Peyer's patch (tissue), 4 donors: ENCODE data around the gene UQCRHL. TPM values are rescaled to one million over a fixed set of nuclear protein-coding genes. Genes with fewer than 3 reads are reported as not detected.

Experiments
- DNase-seq, 3 donors: peaks; one replicate each; pipeline ENCODE4 v3.0.0-alpha.2; 2017 to 2019
- H3K27ac ChIP-seq, 4 donors: fragments of 200-600 bp; sonication (generic); one replicate each; pipeline ENCODE4 v1.5.1; 2016 to 2019
- H3K27me3 ChIP-seq, 2 donors: fragments of 200-600 bp; sonication (generic); one replicate each; pipeline ENCODE4 v1.5.1; 2019
- H3K36me3 ChIP-seq, 3 donors: fragments of 200-600 bp; sonication (generic); one replicate each; pipeline ENCODE4 v1.5.1; 2016 to 2019
- H3K4me1 ChIP-seq, 4 donors: fragments of 200-600 bp; sonication (generic); one replicate each; pipeline ENCODE4 v1.5.1; 2016 to 2019
- H3K4me3 ChIP-seq, 4 donors: fragments of 200-600 bp; sonication (generic); 1 replicate in 3 of 4; 2 replicates in 1 of 4; pipeline ENCODE4 v1.5.1; 2016 to 2019; ENCODE audit warnings: mild to moderate bottlenecking in 1 of 4
- H3K9me3 ChIP-seq, 4 donors: fragments of 200-600 bp; sonication (generic); one replicate each; pipeline ENCODE4 v1.5.1; 2016 to 2019; ENCODE audit warnings: mild to moderate bottlenecking in 1 of 4
- POLR2A ChIP-seq, 2 donors: fragments of 450-650 bp; IDR thresholded peaks; one replicate each; pipeline ENCODE4 v1.5.1; 2017; ENCODE audit warnings: antibody characterized with exemption in 2 of 2, mild to moderate bottlenecking in 2 of 2, moderate library complexity in 2 of 2
- total RNA-seq, 4 donors: library from RNA; depleted of rRNA; stranded (reverse); fragments of >200 nt; gene quantifications; one replicate each; pipeline ENCODE4 v1.1.0, GENCODE V29; 2016
- TF ChIP-seq, protein P1 (sequence below), 6 experiments: fragments of 450-650 bp in 4 of 6; fragments of 200-600 bp in 2 of 6; sonication (generic) in 1 of 6; IDR thresholded peaks; one replicate each; pipeline ENCODE4 v1.5.1; 2017 to 2019; ENCODE audit warnings: antibody characterized with exemption in 6 of 6, mild to moderate bottlenecking in 3 of 6, moderate library complexity in 1 of 6

The UQCRHL gene
- total RNA-seq, 4 donors from 2014 or later: 1.3 to 2.5 (median 1.6) TPM

DNA sequence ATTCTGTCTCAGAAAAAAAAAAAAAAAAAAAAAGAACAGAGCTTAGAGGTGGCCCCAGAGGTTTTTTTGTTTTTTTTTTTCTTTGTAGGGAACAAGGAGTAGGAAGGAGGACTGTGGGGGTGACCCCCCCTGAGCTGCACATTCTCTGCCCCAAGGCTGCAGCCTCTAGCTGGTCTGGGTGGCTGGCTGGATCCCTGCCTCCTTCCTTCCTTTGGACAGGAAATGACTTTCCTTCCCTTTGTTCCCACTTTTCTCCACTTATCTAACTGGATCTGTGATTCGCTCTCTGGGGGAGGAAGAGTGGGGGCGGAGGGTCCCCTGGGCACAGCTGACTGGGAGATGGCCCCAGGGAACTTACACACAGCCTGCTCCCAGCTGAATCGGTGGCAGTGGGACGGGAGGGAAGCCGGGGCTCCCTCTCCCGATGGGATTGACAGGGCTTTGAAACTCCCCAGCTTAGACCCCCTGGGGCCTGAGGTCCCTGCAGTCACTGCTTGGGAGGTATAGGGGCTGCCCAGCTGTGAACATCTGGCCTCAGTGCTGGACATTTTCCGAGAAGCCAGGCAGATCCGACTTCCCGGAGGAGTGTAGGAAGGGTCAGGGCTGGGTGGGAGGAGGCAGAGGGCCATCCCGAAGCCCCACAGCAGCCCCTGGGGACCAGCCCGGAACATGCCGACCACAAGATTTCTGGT is 46.8 kb downstream of the UQCRHL start:
- no peak for TF ChIP-seq POLR2A (IDR thresholded peaks at IDR 0.05)
- TF ChIP-seq, protein P1, sequence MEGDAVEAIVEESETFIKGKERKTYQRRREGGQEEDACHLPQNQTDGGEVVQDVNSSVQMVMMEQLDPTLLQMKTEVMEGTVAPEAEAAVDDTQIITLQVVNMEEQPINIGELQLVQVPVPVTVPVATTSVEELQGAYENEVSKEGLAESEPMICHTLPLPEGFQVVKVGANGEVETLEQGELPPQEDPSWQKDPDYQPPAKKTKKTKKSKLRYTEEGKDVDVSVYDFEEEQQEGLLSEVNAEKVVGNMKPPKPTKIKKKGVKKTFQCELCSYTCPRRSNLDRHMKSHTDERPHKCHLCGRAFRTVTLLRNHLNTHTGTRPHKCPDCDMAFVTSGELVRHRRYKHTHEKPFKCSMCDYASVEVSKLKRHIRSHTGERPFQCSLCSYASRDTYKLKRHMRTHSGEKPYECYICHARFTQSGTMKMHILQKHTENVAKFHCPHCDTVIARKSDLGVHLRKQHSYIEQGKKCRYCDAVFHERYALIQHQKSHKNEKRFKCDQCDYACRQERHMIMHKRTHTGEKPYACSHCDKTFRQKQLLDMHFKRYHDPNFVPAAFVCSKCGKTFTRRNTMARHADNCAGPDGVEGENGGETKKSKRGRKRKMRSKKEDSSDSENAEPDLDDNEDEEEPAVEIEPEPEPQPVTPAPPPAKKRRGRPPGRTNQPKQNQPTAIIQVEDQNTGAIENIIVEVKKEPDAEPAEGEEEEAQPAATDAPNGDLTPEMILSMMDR (IDR thresholded peaks at IDR 0.05): no peak
- Histone ChIP-seq H3K27ac (peak overlapping the region; percentile 71 to 85 (median 81)), H3K27me3 (peaks cover 0 to 3% of the 10 kb centered on the region in 2 donors), H3K4me1 (peaks cover 3 to 74% (median 7%) of the 10 kb centered on the region in 4 donors), H3K4me3 (peak overlapping the region in 2 of 4 donors; percentile 17 to 24), H3K36me3 (peaks cover 0 to 14% (median 0%) of the 10 kb centered on the region in 3 donors), H3K9me3 (no peaks in the 10 kb centered on the region)
- DNase-seq: no peak

DNA sequence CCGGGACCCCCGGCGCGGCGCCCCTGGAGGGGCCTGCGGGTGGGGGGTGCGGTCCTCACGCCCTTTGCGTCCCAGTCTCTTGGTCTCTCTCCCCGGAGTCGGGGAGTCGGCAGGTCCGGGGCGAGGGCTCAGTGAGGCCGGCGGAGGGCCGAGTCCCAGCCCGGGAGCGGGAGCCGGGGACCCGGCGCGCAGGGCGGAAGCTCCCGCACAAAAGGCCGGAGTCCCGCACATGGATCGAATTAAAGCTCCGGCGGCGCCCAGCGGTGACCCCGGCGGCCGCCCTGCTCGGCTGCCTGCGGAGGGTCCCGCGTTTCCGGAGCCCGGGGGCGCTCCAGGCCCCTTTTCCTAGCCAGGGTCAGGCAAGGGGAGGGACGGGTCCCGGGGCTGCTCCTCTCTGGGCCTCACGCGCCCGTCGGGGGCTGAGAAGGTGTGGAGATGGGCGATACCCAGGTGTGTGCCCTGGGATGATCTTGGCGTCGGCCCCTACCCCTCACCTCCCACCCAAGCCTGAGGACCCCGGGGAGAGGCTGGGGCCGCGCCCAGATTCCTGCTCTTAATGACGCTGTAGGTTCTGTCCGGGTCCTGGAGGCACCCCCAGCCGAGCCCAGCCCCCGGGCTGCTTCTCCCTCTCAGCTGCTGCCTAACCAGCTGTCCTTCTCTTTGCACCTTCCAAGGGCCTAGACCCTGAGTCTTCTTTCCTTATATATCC is 48.3 kb downstream of the UQCRHL start:
- Histone ChIP-seq H3K9me3 (no peaks in the 10 kb centered on the region), H3K27me3 (peaks cover 0 to 3% of the 10 kb centered on the region in 2 donors), H3K36me3 (peaks cover 0 to 3% (median 0%) of the 10 kb centered on the region in 3 donors), H3K27ac (peak overlapping the region; percentile 71 to 95 (median 84)), H3K4me3 (peak overlapping the region; percentile 40 to 71 (median 64)), H3K4me1 (peaks cover 2 to 64% (median 7%) of the 10 kb centered on the region in 4 donors)
- TF ChIP-seq, protein P1 (IDR thresholded peaks at IDR 0.05): no peak
- no peak for DNase-seq

DNA sequence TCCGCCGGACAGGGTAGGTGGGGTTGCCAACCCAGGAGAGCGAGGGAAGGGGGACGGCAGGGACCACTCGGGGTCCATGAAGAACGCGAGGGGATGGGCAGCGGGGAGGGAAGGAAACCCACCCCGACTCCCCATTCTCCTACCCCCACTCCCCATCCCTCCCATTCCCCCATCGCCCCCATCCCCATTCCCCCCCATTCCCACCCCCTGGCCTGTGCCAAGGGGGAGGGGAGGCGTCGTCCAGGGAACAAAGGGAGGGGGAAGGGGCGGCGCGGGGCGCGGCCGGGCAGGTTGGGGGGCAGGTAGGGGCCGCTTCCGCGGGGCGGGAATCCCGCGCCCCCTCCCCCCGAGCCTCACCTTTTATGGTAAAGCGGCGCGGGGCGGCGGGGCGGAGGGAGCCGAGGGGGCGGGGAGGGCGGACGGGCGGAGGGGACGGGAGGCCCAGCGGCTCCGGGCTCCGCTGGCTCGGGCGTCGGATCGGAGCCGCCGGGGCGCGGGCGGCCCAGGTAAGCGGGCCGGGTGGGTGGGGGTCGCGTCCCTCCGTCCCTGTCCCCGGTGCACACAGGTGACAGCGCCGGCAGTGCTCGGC is 49.0 kb downstream of the UQCRHL start, which contains the start of gene FBLIM1:
TSS of gene FBLIM1 (plus strand) at position 453 of the 589 bp plus-strand sequence. CDS start 6,189 bp downstream, outside the sequence.
- H3K4me1 ChIP-seq: peaks cover 0 to 57% (median 5%) of the 10 kb centered on the region in 4 donors
- TF ChIP-seq POLR2A (IDR thresholded peaks at IDR 0.05): no peak
- TF ChIP-seq, protein P1 (IDR thresholded peaks at IDR 0.05): no peak

DNA sequence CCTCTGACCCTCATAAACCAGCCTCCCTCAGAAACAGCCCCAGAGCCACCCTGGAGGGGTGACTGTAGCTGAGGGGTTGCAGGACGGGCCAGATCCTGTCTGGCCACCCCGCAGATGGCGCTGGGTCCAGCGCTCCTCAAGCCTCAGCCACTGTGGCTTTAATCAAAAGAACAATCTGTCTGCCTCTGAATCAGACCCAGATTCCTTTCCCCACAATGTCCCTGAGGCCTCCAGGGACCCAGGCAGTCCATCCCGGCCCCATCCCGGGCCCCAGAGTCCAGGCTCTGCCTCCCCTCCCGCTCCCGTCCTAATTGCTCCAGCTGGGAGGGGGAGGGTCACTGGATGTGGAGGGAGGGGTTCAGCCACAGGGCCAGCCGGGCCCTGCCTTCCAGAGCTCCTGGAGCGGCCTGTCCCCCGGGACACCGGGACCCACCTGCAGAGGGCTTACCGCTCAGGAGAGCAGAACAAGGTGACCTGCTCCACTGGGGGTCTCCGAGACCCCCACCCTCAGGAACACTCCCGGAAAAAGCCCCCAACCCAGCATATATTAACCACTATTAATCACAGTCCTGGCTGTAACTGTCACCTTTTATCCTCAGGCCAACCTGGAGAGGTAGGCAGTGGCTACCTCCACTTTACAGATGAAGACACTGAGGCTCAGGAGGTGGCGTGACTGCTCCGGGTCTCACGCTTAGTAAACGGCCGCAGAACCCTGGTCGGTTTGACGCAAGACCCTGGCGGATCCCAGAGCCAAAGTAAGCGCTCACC is 49.7 kb downstream of the UQCRHL start:
- Histone ChIP-seq H3K4me1 (peaks cover 0 to 52% (median 5%) of the 10 kb centered on the region in 4 donors), H3K4me3 (peak overlapping the region; percentile 40 to 71 (median 64)), H3K27ac (peak overlapping the region; percentile 71 to 95 (median 84)), H3K36me3 (peaks cover 0 to 3% (median 0%) of the 10 kb centered on the region in 3 donors), H3K27me3 (peaks cover 0 to 3% of the 10 kb centered on the region in 2 donors), H3K9me3 (no peaks in the 10 kb centered on the region)
- DNase-seq: peak in 2 of 3 donors; percentile 64 to 69
- TF ChIP-seq, protein P1 (IDR thresholded peaks at IDR 0.05): no peak
- peak in 1 of 2 donors; percentile 62 for TF ChIP-seq POLR2A (IDR thresholded peaks at IDR 0.05)

More for the DNA sequence above, 49.0 kb downstream of the UQCRHL start, which contains the start of gene FBLIM1:
- Histone ChIP-seq H3K27ac (peak within 1 kb of the TSS; percentile 71 to 95 (median 84)), H3K9me3 (no peaks in the 10 kb centered on the region), H3K36me3 (peaks cover 0 to 3% (median 0%) of the 10 kb centered on the region in 3 donors), H3K4me3 (peak within 1 kb of the TSS; percentile 40 to 71 (median 64)), H3K27me3 (peaks cover 0 to 3% of the 10 kb centered on the region in 2 donors)
- DNase-seq: no peak

Other genes starting within 250 kb of the UQCRHL start
- gene AGMAT, start 222.6 kb downstream of the UQCRHL start, total RNA-seq: 10 to 100 TPM; 15.7 to 45.4 (median 39.6) TPM
- gene DDI2, start 190.2 kb downstream of the UQCRHL start, total RNA-seq: 10 to 100 TPM; 56.0 to 97.1 (median 68.5) TPM
- 10 to 100 TPM; 20.0 to 63.5 (median 37.7) TPM for gene PLEKHM2, start 123.3 kb downstream of the UQCRHL start, total RNA-seq
- 100 to 1,000 TPM in 1 of 4 donors, 10 to 100 TPM in 3; 32.2 to 127 (median 69.5) TPM for gene SLC25A34, start 71.4 kb downstream of the UQCRHL start, total RNA-seq
- 10 to 100 TPM in 3 of 4 donors, 1 to 10 TPM in 1; 2.5 to 42.4 (median 32.7) TPM for gene TMEM82, start 65.2 kb downstream of the UQCRHL start, total RNA-seq
- 100 to 1,000 TPM in 3 of 4 donors, 10 to 100 TPM in 1; 50.3 to 502 (median 337) TPM for gene FBLIM1, start 48.9 kb downstream of the UQCRHL start, total RNA-seq
- gene SPEN, start 40.1 kb upstream of the UQCRHL start, total RNA-seq: 10 to 100 TPM; 51.8 to 94.9 (median 61.5) TPM
- 100 to 1,000 TPM in 1 of 4 donors, 10 to 100 TPM in 3; 52.1 to 138 (median 56.6) TPM for gene ZBTB17, start 168.5 kb upstream of the UQCRHL start, total RNA-seq
- not detected for gene SRARP, start 196.6 kb upstream of the UQCRHL start, total RNA-seq
- gene HSPB7, start 210.4 kb upstream of the UQCRHL start, total RNA-seq: 1 to 10 TPM in 3 of 4 donors, not detected in 1; 1.1 to 5.2 (median 1.1) TPM
- under 1 TPM in 1 of 4 donors, not detected in 3; 0.47 TPM for gene CLCNKA, start 214.4 kb upstream of the UQCRHL start, total RNA-seq
- not detected for gene CLCNKB, start 236.1 kb upstream of the UQCRHL start, total RNA-seq